Measurements from ENCODE around the gene IFI27. TPM values are rescaled to one million over a fixed set of nuclear protein-coding genes. Genes with fewer than 3 reads are reported as not detected.

Gene IFI27
- total RNA-seq, 2 donors from 2014 or later: 88.4 to 529 TPM

- DNase-seq (ENCODE audit: low spot score): no peak
- Histone ChIP-seq H3K27me3 (replicated peaks; ENCODE audit: insufficient read depth) (no peaks in the 10 kb centered on the region), H3K9me3 (no peaks in the 10 kb centered on the region), H3K36me3 (no peaks in the 10 kb centered on the region), H3K27ac (no peak overlapping the region), H3K4me3 (no peak overlapping the region), H3K4me1 (replicated peaks) (no peaks in the 10 kb centered on the region)
- intact Hi-C loops (cut with DNase I): loop anchor here (10.0 kb wide), 1 partner anchor 203 kb away; no protein-coding TSS in a partner anchor
- 84% methylated on average over 9 of the region's 9 CpGs for WGBS
- TF ChIP-seq POLR2A (IDR thresholded peaks at IDR 0.05): no peak
- no peak for TF ChIP-seq POLR2AphosphoS5 (IDR thresholded peaks at IDR 0.05)
- TF ChIP-seq CTCF (IDR thresholded peaks at IDR 0.05): no peak
Measured at GRCh38 chr14:94138251-94138650, 27.7 kb downstream of the IFI27 start.

- intact Hi-C loops (cut with DNase I): loop anchor here (10.0 kb wide), 1 partner anchor 204 kb away; no protein-coding TSS in a partner anchor
- Histone ChIP-seq H3K27ac (no peak overlapping the region), H3K36me3 (no peaks in the 10 kb centered on the region), H3K27me3 (replicated peaks; ENCODE audit: insufficient read depth) (no peaks in the 10 kb centered on the region), H3K4me1 (replicated peaks) (no peaks in the 10 kb centered on the region), H3K4me3 (no peak overlapping the region), H3K9me3 (no peaks in the 10 kb centered on the region)
- no peak for DNase-seq (ENCODE audit: low spot score)
- TF ChIP-seq POLR2AphosphoS5 (IDR thresholded peaks at IDR 0.05) (no peak), POLR2A (IDR thresholded peaks at IDR 0.05) (no peak), CTCF (IDR thresholded peaks at IDR 0.05) (no peak)
- 67% methylated on average over 5 of the region's 5 CpGs for WGBS
Measured at GRCh38 chr14:94139006-94139405, 28.5 kb downstream of the IFI27 start.

- H3K4me3 ChIP-seq: no peak overlapping the region
- intact Hi-C loops (cut with DNase I): loop anchor here (10.0 kb wide), 1 partner anchor 205 kb away; no protein-coding TSS in a partner anchor
- no peaks in the 10 kb centered on the region for H3K9me3 ChIP-seq
- 73% methylated on average over 5 of the region's 5 CpGs for WGBS
- no peak for TF ChIP-seq POLR2AphosphoS5 (IDR thresholded peaks at IDR 0.05)
- TF ChIP-seq CTCF (IDR thresholded peaks at IDR 0.05): no peak
- no peak for TF ChIP-seq POLR2A (IDR thresholded peaks at IDR 0.05)
- H3K27me3 ChIP-seq (replicated peaks; ENCODE audit: insufficient read depth): no peaks in the 10 kb centered on the region
- no peaks in the 10 kb centered on the region for H3K36me3 ChIP-seq
- no peak for DNase-seq (ENCODE audit: low spot score)
- no peaks in the 10 kb centered on the region for H3K4me1 ChIP-seq (replicated peaks)
- H3K27ac ChIP-seq: no peak overlapping the region
Measured at GRCh38 chr14:94139421-94139820, 28.9 kb downstream of the IFI27 start.

GRCh38 chr14:94142247-94142646 is 31.7 kb downstream of the IFI27 start:
- intact Hi-C loops (cut with DNase I): no loop called here
- Histone ChIP-seq H3K4me1 (replicated peaks) (no peaks in the 10 kb centered on the region), H3K27me3 (replicated peaks; ENCODE audit: insufficient read depth) (no peaks in the 10 kb centered on the region), H3K27ac (no peak overlapping the region), H3K36me3 (no peaks in the 10 kb centered on the region), H3K9me3 (no peaks in the 10 kb centered on the region), H3K4me3 (no peak overlapping the region)
- no peak for TF ChIP-seq POLR2A (IDR thresholded peaks at IDR 0.05)
- no peak for TF ChIP-seq CTCF (IDR thresholded peaks at IDR 0.05)
- no peak for TF ChIP-seq POLR2AphosphoS5 (IDR thresholded peaks at IDR 0.05)
- no peak for DNase-seq (ENCODE audit: low spot score)
- WGBS: 86% methylated on average over 3 of the region's 3 CpGs

DNA sequence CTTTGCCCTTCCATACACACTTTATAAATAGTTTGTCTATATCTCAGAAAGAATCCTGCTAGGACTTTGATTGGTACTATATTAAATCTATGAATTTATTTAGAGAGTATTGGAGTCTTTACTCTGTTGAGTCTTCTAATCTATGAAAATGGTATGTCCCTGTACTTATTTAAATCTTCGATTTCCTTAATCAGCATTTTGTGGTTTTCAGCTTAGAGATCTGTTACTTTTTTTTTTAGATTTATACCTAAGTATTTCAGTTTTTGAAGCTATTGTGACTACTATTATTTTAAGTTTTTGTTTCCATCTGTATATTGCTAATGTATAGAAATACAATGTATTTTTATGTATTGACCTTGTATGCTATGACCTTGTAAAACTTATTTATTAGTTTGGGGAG is 32.3 kb downstream of the IFI27 start:
- WGBS: 95% methylated on average over 1 of the region's 1 CpG
- Histone ChIP-seq H3K4me1 (replicated peaks) (no peaks in the 10 kb centered on the region), H3K27me3 (replicated peaks; ENCODE audit: insufficient read depth) (no peaks in the 10 kb centered on the region), H3K36me3 (no peaks in the 10 kb centered on the region), H3K4me3 (no peak overlapping the region), H3K9me3 (no peaks in the 10 kb centered on the region), H3K27ac (no peak overlapping the region)
- intact Hi-C loops (cut with DNase I): no loop called here
- no peak for TF ChIP-seq CTCF (IDR thresholded peaks at IDR 0.05)
- no peak for TF ChIP-seq POLR2A (IDR thresholded peaks at IDR 0.05)
- TF ChIP-seq POLR2AphosphoS5 (IDR thresholded peaks at IDR 0.05): no peak
- no peak for DNase-seq (ENCODE audit: low spot score)

Measured in prostate gland (tissue), 2 donors.